ENCODE data around the gene DYNC1H1.

The DYNC1H1 gene

DNA sequence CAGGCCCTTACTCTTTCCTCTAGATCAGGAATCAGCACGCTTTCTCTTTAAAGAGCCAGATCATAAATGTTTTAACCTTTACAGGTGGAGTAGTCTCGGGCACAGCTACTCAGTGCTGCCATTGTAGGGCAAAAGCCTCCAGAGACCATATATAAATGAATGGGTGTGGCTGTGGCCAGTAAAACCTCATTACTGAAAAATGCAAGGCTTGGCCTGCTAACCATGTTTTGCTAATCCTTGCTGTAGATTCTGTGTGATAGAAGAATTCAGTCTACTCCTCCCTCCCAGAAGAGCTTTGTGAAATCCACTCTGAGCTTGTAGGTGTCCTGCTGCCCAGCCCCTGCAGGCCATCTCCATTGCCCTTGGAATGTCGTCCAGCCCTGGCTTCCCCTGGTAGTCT is 64.4 kb downstream of the DYNC1H1 start:
- no peak for DNase-seq (ENCODE audit: low spot score)
- TF ChIP-seq, protein P1, sequence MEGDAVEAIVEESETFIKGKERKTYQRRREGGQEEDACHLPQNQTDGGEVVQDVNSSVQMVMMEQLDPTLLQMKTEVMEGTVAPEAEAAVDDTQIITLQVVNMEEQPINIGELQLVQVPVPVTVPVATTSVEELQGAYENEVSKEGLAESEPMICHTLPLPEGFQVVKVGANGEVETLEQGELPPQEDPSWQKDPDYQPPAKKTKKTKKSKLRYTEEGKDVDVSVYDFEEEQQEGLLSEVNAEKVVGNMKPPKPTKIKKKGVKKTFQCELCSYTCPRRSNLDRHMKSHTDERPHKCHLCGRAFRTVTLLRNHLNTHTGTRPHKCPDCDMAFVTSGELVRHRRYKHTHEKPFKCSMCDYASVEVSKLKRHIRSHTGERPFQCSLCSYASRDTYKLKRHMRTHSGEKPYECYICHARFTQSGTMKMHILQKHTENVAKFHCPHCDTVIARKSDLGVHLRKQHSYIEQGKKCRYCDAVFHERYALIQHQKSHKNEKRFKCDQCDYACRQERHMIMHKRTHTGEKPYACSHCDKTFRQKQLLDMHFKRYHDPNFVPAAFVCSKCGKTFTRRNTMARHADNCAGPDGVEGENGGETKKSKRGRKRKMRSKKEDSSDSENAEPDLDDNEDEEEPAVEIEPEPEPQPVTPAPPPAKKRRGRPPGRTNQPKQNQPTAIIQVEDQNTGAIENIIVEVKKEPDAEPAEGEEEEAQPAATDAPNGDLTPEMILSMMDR (IDR thresholded peaks at IDR 0.05; ENCODE audit: extremely low read depth, missing control alignments), result no peak

DNA sequence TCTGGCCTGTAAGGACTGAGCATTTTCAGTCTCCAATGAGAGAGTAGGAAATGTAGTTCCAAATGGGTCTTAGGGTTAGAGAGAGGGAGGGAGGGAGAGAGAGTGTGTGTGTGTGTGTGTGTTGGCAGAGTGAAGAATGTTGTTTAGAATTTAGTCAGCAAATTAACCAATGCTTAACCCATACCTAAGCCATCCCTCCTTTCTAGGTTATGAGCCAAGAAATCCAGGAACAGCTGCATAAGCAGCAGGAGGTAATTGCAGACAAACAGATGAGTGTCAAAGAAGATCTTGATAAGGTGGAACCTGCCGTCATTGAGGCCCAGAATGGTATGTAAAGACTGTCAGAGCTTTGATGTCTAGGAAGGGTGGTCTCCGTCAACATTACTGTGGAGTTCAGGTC is 65.6 kb downstream of the DYNC1H1 start:
- TF ChIP-seq, protein P1 (IDR thresholded peaks at IDR 0.05; ENCODE audit: extremely low read depth, missing control alignments), result no peak
- no peak for DNase-seq (ENCODE audit: low spot score)

DNA sequence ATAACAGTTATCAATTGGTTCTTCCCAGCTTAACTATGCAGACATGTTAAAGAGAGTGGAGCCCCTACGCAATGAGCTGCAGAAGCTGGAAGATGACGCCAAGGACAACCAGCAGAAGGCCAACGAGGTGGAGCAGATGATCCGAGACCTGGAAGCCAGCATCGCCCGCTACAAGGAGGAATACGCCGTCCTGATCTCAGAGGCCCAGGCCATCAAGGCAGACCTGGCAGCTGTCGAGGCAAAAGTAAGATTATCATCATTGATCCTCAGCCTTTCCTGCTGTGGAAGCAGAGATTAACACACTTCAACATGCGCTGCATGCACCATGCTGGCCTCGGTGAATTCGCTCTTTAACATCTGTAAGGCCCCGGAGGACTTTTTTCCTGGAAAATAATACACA is 68.9 kb downstream of the DYNC1H1 start:
- DNase-seq (ENCODE audit: low spot score), result no peak
- TF ChIP-seq, protein P1 (IDR thresholded peaks at IDR 0.05; ENCODE audit: extremely low read depth, missing control alignments), result no peak

DNA sequence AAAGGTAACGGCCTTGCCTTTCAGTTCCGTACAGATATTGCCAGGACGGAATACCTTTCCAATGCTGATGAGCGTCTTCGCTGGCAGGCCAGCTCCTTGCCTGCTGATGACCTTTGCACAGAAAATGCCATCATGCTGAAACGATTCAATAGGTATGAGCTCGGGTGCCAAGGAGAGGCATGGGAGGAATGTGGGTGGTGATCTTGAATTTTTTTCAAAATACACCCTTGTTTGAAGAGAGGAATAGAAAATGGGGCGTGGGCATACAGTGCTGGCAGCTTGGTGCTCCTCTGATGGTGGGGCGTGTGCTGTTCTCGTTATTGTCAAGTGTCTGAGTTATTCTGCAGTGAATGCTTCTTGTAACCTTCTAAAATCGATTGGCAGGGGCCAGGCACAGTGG is 69.9 kb downstream of the DYNC1H1 start:
- no peak for DNase-seq (ENCODE audit: low spot score)
- TF ChIP-seq, protein P1 (IDR thresholded peaks at IDR 0.05; ENCODE audit: extremely low read depth, missing control alignments), result no peak

DNA sequence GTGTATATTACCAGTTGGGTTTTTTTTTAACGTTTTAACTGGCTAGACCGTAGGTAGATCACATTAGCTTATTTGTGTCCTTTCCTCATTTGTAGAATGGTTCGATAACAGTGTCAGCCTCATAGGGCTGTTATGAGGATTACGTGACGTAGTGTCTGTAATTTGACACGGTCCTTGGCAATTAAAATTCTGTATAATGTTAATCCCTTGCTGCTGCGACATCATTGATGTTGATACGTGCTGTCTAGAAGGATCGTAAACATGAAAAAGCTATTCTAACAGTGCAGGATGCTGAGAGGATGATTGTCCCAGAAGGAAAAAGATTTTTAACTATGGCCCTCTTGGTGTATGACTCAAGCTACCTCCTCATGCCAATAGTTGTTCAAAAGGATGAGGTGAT is 71.5 kb downstream of the DYNC1H1 start:
- DNase-seq (ENCODE audit: low spot score), result no peak
- TF ChIP-seq, protein P1 (IDR thresholded peaks at IDR 0.05; ENCODE audit: extremely low read depth, missing control alignments), result no peak

DNA sequence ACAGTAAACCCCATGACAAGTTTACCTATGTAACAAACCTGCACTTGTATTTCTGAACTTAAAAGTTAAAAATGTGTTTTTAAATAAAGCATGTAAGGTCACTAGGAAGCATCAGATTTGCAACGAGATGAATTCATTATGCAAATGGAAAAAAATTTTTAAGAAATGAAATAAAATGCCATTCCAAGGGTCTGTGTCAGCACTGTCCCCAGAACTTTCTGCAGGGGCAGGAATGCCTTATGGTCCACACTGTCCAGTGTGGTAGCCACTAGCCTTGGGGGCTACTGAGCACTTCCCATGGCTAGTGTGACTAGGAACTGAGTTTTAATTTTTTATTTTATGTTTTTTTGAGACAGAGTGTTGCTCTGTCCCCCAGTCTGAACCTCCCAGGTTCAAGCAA is 73.3 kb downstream of the DYNC1H1 start:
- no peak for DNase-seq (ENCODE audit: low spot score)

DNA sequence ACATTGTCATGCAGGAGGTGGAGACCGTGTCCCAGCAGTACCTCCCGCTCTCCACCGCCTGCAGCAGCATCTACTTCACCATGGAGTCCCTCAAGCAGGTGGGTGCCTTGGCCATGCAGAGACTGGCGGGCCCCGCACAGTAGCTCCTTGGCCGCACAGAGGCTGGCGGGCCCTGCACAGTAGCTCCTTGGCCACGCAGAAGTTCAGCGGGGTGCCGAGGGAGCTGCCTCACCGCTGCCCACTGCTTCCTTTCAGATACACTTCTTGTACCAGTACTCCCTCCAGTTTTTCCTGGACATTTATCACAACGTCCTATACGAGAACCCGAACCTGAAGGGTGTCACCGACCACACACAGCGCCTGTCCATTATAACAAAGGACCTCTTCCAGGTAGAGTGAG is 74.8 kb downstream of the DYNC1H1 start:
- TF ChIP-seq, protein P1 (IDR thresholded peaks at IDR 0.05; ENCODE audit: extremely low read depth, missing control alignments), result no peak

More for the DNA sequence above, 73.3 kb downstream of the DYNC1H1 start:
- TF ChIP-seq, protein P1 (IDR thresholded peaks at IDR 0.05; ENCODE audit: extremely low read depth, missing control alignments), result no peak

More for the DNA sequence above, 74.8 kb downstream of the DYNC1H1 start:
- no peak for DNase-seq (ENCODE audit: low spot score)

All from GM20000 (cell line).